CD4-positive, alpha-beta T cell treated with Interleukin-10 for 1 hour (primary cell): ENCODE results near the gene UBE3C.
A peak's percentile ranks its signal among the peaks of the same experiment; 100 is the strongest.

Experiments used
- DNase-seq: peaks from one replicate; pipeline ENCODE4 v3.0.0-alpha.2; 2020

UBE3C gene

DNA sequence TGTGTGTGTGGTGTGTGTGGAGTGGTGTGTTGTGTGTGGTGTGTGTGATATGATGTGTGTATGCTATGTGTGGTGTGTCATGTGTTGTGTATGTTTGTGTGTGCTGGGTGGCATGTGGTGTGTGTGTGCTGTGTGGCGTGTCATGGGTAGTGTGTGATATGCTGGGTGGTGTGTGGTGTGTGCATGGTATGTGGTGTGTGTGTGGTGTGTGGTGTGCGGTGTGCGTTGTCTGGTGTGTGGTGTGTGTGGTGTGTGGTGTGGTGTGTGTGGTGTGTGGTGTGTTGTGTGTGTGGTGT lies 160.5 kb downstream of the UBE3C start:
- no peak for DNase-seq

DNA sequence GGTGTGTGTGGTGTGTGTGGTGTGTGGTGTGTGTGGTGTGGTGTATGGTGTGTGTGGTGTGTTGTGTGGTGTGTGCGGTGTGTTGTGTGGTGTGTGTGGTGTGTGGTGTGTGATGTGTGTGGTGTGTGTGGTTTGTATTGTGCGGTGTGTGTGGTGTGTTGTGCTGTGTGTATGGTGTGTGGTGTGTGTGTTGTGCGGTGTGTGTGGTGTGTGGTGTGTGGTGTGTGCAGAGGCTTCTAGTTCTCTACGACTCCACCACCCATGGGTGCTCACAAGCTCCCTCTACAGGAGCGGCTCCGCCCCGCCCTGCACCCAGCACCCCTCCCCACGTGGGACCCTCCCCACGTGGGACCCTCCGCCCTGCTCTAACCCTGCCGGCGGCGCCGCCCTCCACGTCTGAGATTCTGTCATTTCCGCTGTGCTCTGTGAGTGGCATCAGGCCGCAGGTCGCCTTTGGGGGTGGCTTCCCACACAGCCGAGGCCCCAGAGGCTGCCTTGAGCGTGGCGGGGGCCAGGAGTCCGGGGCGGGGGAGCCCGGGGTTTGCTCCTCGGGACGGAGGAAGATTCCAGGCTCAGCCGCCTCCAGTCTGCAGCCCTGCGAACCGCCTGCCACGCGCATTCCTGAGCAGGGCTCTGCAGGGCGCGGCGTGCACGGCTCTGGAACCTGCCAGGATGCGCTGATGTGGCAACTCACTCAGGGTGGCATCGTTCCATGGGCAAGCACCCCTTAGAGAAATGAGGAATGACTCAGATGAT lies 161.1 kb downstream of the UBE3C start:
- DNase-seq, result peak; percentile 63

DNA sequence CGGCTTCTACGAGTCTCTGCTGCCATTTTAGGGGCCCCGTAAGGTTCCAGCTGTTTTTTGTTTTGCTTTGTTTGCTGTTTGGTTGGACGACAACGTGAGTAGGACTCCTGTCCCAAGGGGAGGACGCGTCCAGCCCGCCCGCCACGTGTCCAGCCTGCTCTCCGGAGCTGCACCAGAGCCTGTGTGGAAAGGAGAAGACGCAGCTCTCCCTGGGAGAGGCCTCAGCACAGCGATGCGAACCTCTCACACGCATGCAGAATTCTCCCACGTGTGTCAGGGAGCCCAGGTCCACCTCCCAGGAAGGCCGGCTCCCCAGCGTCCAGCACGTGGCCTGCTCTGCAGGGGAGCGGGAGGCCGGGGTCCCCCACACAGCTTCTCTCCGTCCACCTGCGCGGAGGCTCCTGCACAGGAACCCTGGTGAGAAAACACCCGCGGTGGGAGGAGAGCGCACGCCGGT lies 161.7 kb downstream of the UBE3C start:
- no peak for DNase-seq

DNA sequence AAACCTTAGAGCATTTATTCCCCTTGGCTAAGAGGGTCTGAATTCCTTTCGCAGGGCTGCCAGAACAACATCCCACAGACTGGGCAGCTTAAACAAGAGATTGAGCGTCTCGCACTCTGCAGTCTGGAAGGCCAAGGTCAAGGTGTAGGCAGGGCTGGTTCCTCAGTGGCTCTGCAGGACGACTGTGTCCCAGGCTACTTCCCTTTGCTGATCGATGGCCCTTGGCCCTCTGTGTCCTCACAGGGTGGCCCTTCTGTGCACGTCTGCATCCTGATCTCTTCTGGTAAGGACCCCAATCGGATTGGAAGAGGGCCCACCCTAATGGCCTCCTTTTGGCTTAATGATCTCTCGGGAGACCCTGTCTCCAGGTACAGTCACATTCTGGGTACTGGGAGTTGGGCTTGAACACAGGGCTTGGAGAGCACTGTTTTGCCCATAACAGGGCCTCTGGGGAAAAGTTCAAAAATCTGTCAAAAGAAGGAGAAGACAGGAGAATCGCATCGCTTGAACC lies 162.9 kb downstream of the UBE3C start:
- no peak for DNase-seq

DNA sequence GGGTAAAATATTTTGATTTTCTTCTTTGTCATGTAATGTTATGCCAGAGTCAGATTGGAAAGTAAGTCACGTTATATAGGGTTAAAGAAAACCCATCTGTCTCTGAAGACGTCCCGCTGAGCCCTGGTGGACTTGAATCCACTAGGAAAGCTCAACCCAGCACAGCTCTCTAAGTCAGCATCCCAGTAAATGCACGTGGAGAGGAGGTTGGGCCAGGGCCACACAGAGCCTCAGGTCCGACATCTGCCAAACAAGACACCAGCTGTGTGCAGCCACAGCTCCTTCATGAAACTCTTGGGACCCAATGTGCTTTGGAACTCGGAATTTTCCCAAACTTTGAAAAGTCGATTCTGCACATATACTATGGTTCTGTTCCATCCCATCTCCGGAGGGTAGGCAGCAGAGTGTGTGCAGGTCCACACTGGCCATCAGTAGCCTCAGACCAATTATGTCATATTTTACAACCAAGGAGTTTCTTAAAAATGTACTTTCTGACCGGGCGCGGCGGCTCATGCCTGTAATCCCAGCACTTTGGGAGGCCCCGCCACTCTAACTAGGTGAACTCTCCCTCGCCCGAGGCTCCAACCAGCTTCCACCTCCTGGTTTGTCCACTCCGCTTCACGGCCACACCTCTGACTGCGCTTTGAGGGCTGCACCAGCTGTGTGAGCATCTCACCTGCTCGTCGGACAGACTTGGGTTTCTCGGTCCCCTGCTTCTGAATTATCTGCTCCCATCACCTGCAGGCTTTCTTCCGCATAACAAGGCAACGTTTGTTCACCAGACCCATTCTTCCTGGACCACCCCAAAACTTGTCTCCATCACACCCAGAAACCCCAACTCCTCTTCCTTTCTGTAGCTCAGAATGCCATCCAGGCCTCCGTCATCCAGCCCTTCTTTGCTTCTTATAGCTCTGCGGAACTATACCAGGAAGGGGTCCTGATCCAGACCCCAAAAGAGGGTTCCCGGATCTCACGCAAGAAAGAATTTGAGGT lies 168.4 kb downstream of the UBE3C start:
- no peak for DNase-seq

DNA sequence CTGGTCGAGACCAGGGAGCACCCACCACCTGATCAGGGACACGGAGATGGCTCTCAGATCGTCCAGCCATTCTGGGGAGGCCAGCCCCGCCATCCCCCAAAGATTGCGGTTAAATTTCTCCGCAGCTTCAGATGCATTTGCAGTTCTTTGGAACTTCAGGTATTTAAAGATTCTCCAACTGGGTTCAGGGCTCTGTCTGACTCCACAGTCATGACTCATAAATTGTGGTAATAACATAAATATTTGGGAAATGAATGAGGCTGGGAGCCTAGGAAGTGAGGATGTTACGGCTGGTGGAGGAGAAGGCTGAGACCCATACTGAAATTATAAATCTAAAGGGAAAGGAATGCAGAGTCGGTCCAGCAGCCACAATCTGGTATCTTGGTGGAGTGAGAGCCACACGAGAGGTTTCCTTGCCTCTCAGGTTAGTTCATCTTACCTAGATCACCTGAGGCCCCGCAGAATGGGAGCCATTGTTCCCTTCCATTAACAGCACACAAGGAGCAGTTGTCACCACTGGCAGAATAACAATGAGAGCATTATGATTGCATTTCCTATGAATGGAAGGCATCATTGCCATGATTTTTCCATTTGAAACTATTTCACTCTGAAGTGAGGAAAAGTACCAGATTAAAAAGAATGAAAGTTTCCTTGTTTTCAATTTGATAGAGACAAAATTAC lies 171.4 kb downstream of the UBE3C start:
- DNase-seq, result no peak

DNA sequence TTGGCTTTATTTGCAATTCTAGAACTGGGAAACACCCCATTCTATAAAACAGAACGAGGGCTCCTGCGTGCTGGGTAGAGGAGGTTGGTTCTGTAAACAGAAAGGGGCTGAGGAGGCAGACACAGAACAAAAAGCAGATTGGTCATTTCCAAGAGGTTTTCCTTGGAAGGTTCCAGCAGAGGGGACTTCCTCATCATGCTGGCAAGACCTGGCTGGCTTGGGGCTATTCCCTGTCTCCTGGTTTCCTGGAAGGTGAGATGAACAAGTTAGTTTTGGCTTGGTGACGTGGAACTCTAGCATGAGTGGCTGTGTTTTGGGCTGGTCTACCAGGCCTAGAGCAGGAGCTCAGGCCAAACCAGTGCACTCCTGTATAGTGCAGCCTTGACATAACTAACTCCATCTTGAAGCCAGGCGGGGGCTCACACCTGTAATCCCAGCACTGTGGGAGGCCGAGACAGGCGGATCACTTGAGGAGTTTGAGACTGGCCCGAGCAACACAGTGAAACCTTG lies 172.0 kb downstream of the UBE3C start:
- no peak for DNase-seq

DNA sequence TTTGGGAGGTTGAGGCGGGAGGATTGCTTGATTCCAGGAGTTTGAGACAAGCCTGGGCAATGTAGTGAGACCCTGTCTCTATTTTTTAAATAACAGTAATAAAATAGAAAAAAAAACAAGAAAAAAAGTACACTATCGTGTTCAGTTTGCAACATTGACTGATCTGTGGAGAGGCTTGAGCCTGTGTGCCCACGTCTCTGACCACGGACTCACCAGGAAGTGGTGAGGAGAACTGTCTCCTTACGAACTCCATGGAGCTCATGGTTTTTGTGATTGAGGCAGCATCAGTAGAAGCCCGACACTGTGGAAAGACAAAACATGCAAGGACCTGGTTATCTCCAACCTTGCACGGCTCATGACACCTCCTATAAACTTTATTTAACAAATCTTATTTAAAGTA lies 174.2 kb downstream of the UBE3C start:
- DNase-seq, result no peak

DNA sequence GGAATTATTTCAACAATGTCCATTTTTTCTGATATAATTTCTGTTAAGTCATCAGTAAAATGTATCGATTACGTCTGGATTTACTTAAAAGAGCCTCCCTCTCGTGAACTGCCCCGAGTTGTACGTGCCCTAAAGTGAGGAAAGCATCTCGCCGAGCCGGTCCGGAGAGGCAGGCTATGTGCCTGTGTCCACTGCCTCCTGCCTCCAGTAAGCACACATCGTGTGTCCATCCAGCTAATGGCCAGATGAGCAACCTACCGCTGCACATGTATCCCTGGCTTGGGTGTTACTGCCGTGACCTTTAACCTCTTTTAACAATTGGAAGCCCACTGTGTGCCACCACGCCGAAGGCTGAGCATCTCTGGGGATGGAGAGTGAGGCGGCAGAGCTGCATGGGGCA lies 174.9 kb downstream of the UBE3C start:
- DNase-seq, result no peak

DNA sequence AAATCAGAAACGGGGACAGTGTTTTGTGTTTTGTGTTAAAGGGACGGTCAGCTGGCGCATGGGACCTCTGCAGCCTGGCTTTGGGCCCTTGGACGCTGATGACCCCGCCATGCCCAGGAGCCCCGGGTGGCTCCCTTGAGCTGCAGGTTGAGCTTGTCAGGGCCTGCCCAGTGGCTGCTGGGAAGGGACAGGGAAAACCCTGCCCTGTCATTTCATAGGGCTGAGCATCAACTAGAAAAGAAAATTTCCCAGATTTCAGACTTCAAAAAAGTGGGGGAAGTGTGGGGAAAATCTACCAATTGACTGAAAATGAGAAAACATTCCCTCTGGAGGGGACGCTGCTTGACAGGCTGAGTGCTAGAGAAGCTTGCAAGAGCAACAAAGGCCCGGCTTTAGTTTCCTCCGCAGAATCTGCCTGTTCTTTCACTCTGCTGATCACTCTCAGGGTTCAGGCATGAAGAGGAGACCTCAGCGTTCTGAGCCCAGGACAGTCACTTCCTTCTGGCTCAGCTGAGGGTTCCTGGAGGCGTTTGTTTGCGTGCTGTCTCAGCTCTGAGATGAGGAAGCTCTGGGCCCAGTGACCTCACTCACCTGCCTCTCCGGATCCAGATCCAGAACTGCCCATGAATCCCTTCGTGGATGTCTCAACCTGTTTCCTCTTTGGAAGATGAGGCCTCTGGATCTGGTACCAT lies 179.4 kb downstream of the UBE3C start:
- DNase-seq, result no peak
